AG04450 (cell line): Measurements from ENCODE around the gene HAUS6. TPM values are rescaled to one million over a fixed set of nuclear protein-coding genes. Genes with fewer than 3 reads are reported as not detected.
A peak's percentile ranks its signal among the peaks of the same experiment; 100 is the strongest.
"Not testable (repeated sequence)": the region's sequence is repeated elsewhere in the genome, so short reads cannot be mapped to it uniquely, and the experiment has no call there.

ENCODE experiments used
- CTCF ChIA-PET: fragments of 300-600, 350-600 bp; formaldehyde crosslinking; extraction: SDS; loops from one replicate; lab custom pipeline; 2022; ENCODE audit warnings: antibody characterized with exemption, inconsistent platforms; lab: Charles Lee
- POLR2A ChIA-PET: fragments of 350-600 bp; formaldehyde crosslinking; extraction: SDS; loops from one replicate; lab custom pipeline; 2021; ENCODE audit warnings: antibody characterized with exemption, inconsistent platforms; lab: Yijun Ruan, JAX
- DNase-seq: peaks from one replicate; pipeline ENCODE4 v3.0.0-alpha.2; 2011; ENCODE audit warnings: low read depth, low spot score
- H3K27ac ChIP-seq: one replicate; pipeline ENCODE4 v1.5.1; 2012; ENCODE audit warnings: low read depth, low read length, control low read depth
- H3K27me3 ChIP-seq: one replicate; pipeline ENCODE4 v1.6.0; 2012; ENCODE audit warnings: low read length; ENCODE audit not compliant: control insufficient read depth, insufficient read depth
- H3K4me3 ChIP-seq: 2 replicates; pipeline ENCODE4 v1.5.1; 2011; ENCODE audit warnings: mild to moderate bottlenecking, low read depth, low read length, control low read depth
- H3K9me3 ChIP-seq: 2 replicates; pipeline ENCODE4 v1.5.1; 2012; ENCODE audit warnings: low read length; ENCODE audit not compliant: control insufficient read depth, insufficient read depth
- CTCF ChIP-seq: IDR thresholded peaks from 2 replicates; pipeline ENCODE4 v1.5.1; 2011; ENCODE audit warnings: low read depth, low read length, control low read depth, inconsistent platforms
- polyA minus RNA-seq: library from RNA; depleted of rRNA, polyadenylated mRNA; stranded (reverse); fragments of >200 nt; gene quantifications from 2 replicates; pipeline ENCODE4 v1.2.3, GENCODE V29; 2011; rRNA and poly(A)+ RNA removed
- polyA plus RNA-seq: library from polyadenylated mRNA; depleted of rRNA; stranded (reverse); fragments of >200 nt; gene quantifications from 2 replicates; pipeline ENCODE4 v1.2.3, GENCODE V29; 2011; rRNA removed

Gene HAUS6
- 5.8 and 9.3 TPM in 2 replicates for polyA plus RNA-seq
- polyA minus RNA-seq: 5.0 and 7.5 TPM in 2 replicates

- DNase-seq: peak; percentile 89
- Histone ChIP-seq H3K27me3 (no peaks in the 10 kb centered on the region), H3K4me3 (peak within 1 kb of the TSS; percentile 81), H3K27ac (peak within 1 kb of the TSS; percentile 40), H3K9me3 (no peaks in the 10 kb centered on the region; the same call in 1 of the 2 replicates)
- ChIA-PET CTCF (interaction anchor here (1.0 kb wide), 1 partner anchor 71 kb away, joined by 9 read pairs; no protein-coding TSS in a partner anchor), POLR2A (no interaction called here)
- peak; percentile 61 for TF ChIP-seq CTCF
Observed at GRCh38 chr9:19102631-19103345, at the start of gene HAUS6. HAUS6 (minus strand) TSS chr9:19102904; CDS start chr9:19102651, 253 bp downstream.

GRCh38 chr9:19152160-19152498 lies 49.4 kb upstream of the HAUS6 start:
- H3K4me3 ChIP-seq, H3K9me3 ChIP-seq, DNase-seq, POLR2A ChIA-PET, CTCF ChIA-PET, H3K27me3 ChIP-seq, H3K27ac ChIP-seq: not testable (repeated sequence)

GRCh38 chr9:19151425-19152159 lies 48.9 kb upstream of the HAUS6 start:
- CTCF ChIA-PET: no interaction called here
- POLR2A ChIA-PET: no interaction called here
- Histone ChIP-seq H3K27ac (peak overlapping the region; percentile 11), H3K27me3 (no peaks in the 10 kb centered on the region), H3K4me3 (no peak overlapping the region), H3K9me3 (no peaks in the 10 kb centered on the region)
- no peak for DNase-seq
- no peak for TF ChIP-seq CTCF

- no peak for DNase-seq
- ChIA-PET CTCF (no interaction called here), POLR2A (no interaction called here)
- Histone ChIP-seq H3K9me3 (no peaks in the 10 kb centered on the region), H3K4me3 (no peak overlapping the region), H3K27me3 (no peaks in the 10 kb centered on the region), H3K27ac (no peak overlapping the region)
- TF ChIP-seq CTCF: no peak
Observed at GRCh38 chr9:19149230-19149629, 46.5 kb upstream of the HAUS6 start.

- Histone ChIP-seq H3K4me3 (no peak overlapping the region), H3K9me3 (no peaks in the 10 kb centered on the region), H3K27ac (no peak overlapping the region), H3K27me3 (no peaks in the 10 kb centered on the region)
- no peak for TF ChIP-seq CTCF
- DNase-seq: no peak
- CTCF ChIA-PET: no interaction called here
- POLR2A ChIA-PET: no interaction called here
Observed at GRCh38 chr9:19148187-19148586, 45.5 kb upstream of the HAUS6 start.
